Fibroblast of the aortic adventitia (primary cell): ENCODE measurements around the gene FOXK2. TPM values are rescaled to one million over a fixed set of nuclear protein-coding genes. Genes with fewer than 3 reads are reported as not detected.

Experiments
- DNase-seq: peaks from one replicate; pipeline ENCODE4 v3.0.0-alpha.2; 2010; ENCODE audit warnings: low read depth
- H3K4me3 ChIP-seq: 2 replicates; pipeline ENCODE4 v1.5.1; 2011; ENCODE audit warnings: low read depth, mild to moderate bottlenecking, control low read depth, low read length, moderate library complexity
- CTCF ChIP-seq: IDR thresholded peaks from 2 replicates; pipeline ENCODE4 v1.5.1; 2011; ENCODE audit warnings: mild to moderate bottlenecking, low read length, control low read depth, inconsistent platforms; ENCODE audit not compliant: insufficient read depth
- total RNA-seq: library from RNA; depleted of rRNA; stranded (reverse); fragments of >200 nt; gene quantifications from 2 replicates; pipeline ENCODE4 v1.2.3, GENCODE V29; 2012; ENCODE audit warnings: low replicate concordance

FOXK2 gene
- total RNA-seq, 1 donor, result 28.2 TPM

GRCh38 chr17:82631544-82631943 is 112.0 kb downstream of the FOXK2 start:
- TF ChIP-seq CTCF, result no peak
- no peak overlapping the region for H3K4me3 ChIP-seq
- DNase-seq, result no peak

GRCh38 chr17:82632451-82632850 is 112.9 kb downstream of the FOXK2 start:
- no peak overlapping the region for H3K4me3 ChIP-seq
- TF ChIP-seq CTCF, result no peak
- DNase-seq, result no peak

GRCh38 chr17:82633343-82633742 is 113.8 kb downstream of the FOXK2 start:
- no peak for TF ChIP-seq CTCF
- H3K4me3 ChIP-seq, result no peak overlapping the region

GRCh38 chr17:82636626-82637598 is 117.4 kb downstream of the FOXK2 start:
- TF ChIP-seq CTCF, result no peak
- H3K4me3 ChIP-seq, result no peak overlapping the region
- DNase-seq, result no peak

More at GRCh38 chr17:82633343-82633742, 113.8 kb downstream of the FOXK2 start:
- DNase-seq, result no peak

GRCh38 chr17:82638183-82638773 is 118.7 kb downstream of the FOXK2 start:
- no peak overlapping the region for H3K4me3 ChIP-seq
- no peak for TF ChIP-seq CTCF
- no peak for DNase-seq

- H3K4me3 ChIP-seq, result no peak overlapping the region
- DNase-seq, result no peak
- TF ChIP-seq CTCF, result no peak
These were observed 120.1 kb downstream of the FOXK2 start for GRCh38 chr17:82639628-82640027.
